Upper lobe of left lung (tissue), 6 donors: Measurements from ENCODE around the gene GALNT10. TPM values are rescaled to one million over a fixed set of nuclear protein-coding genes. Genes with fewer than 3 reads are reported as not detected.

ENCODE experiments used
- ATAC-seq, 2 donors: fragments of 200-7000 bp; cut with Tn5 transposase; one replicate each; pipeline ENCODE4 v1.9.1; 2022; ENCODE audit warnings: mild to moderate bottlenecking in 2 of 2, moderate library complexity in 2 of 2; ENCODE audit not compliant: low FRiP score in 2 of 2
- DNase-seq, 2 donors: peaks; one replicate each; pipeline ENCODE4 v3.0.0-alpha.2; 2019 to 2020
- H3K27ac ChIP-seq, 4 donors: fragments of 200-600 bp; sonication (generic); one replicate each; pipeline ENCODE4 v1.5.1; 2016 to 2019
- H3K27me3 ChIP-seq, 4 donors: fragments of 200-600 bp; sonication (generic); one replicate each; pipeline ENCODE4 v1.5.1; 2017 to 2019
- H3K36me3 ChIP-seq, 4 donors: fragments of 200-600 bp; sonication (generic); one replicate each; pipeline ENCODE4 v1.5.1; 2016 to 2019
- H3K4me1 ChIP-seq, 4 donors: fragments of 200-600 bp; sonication (generic); one replicate each; pipeline ENCODE4 v1.5.1; 2018 to 2019
- H3K4me3 ChIP-seq, 4 donors: fragments of 200-600 bp; sonication (generic); one replicate each; pipeline ENCODE4 v1.5.1; 2017 to 2019; ENCODE audit warnings: mild to moderate bottlenecking in 2 of 4, moderate library complexity in 1 of 4
- H3K9me3 ChIP-seq, 4 donors: fragments of 200-600 bp; sonication (generic); one replicate each; pipeline ENCODE4 v1.5.1; 2018 to 2019
- CTCF ChIP-seq, 6 experiments: fragments of 450-650 bp in 4 of 6; fragments of 200-600 bp in 2 of 6; sonication (generic) in 2 of 6; IDR thresholded peaks; one replicate each; pipeline ENCODE4 v1.5.1; 2016 to 2019; ENCODE audit warnings: antibody characterized with exemption in 6 of 6
- EP300 ChIP-seq, 4 donors: sonication (generic); formaldehyde crosslinking; IDR thresholded peaks; one replicate each; pipeline ENCODE4 v1.5.1; 2017; ENCODE audit warnings: antibody characterized with exemption in 4 of 4, control low read depth in 2 of 4
- POLR2A ChIP-seq, 4 donors: fragments of 450-650 bp; IDR thresholded peaks; one replicate each; pipeline ENCODE4 v1.5.1; 2016 to 2017; ENCODE audit warnings: antibody characterized with exemption in 4 of 4, mild to moderate bottlenecking in 2 of 4
- POLR2AphosphoS5 ChIP-seq, 2 donors: sonication (generic); formaldehyde crosslinking; IDR thresholded peaks; one replicate each; pipeline ENCODE4 v1.5.1; 2017; ENCODE audit warnings: antibody characterized with exemption in 2 of 2
- WGBS, 2 donors: methylation state at CpG; one replicate each; pipeline ENCODE4 v1.1.5; 2017 to 2018; 5-methylcytosine and 5-hydroxymethylcytosine counted together
- total RNA-seq, 6 donors: library from RNA; depleted of rRNA in 4 of 6; stranded (reverse); fragments of >200 nt in 4 of 6; gene quantifications; one replicate each; pipeline versions ENCODE4 v1.1.0 to v1.2.1, GENCODE V29; 2016 to 2021
- donor health status: DM: no; HTN: no; CAD: no; lungs with moderate emphysema.
- donor health status: DM: no; HTN: yes; CAD: no; lungs with severe emphysema.

Gene GALNT10
- total RNA-seq, 6 donors from 2014 or later = 38.6 to 118 (median 66.4) TPM

- H3K4me1 ChIP-seq = no peaks in the 10 kb centered on the region
- H3K36me3 ChIP-seq = peaks cover 0 to 4% (median 0%) of the 10 kb centered on the region in 4 donors
- no peaks in the 10 kb centered on the region for H3K9me3 ChIP-seq
- no peak overlapping the region for H3K27ac ChIP-seq
- no peak for DNase-seq
- TF ChIP-seq CTCF (IDR thresholded peaks at IDR 0.05) = no peak
- no peak for TF ChIP-seq POLR2AphosphoS5 (IDR thresholded peaks at IDR 0.05)
- no peak for TF ChIP-seq POLR2A (IDR thresholded peaks at IDR 0.05)
- no peak for TF ChIP-seq EP300 (IDR thresholded peaks at IDR 0.05)
- no peaks in the 10 kb centered on the region for H3K27me3 ChIP-seq
- ATAC-seq = no peak
- WGBS, 2 donors = 89 to 96% methylated on average over 1 of the region's 1 CpG
- H3K4me3 ChIP-seq = no peak overlapping the region
These were observed 155.9 kb downstream of the GALNT10 start for GRCh38 chr5:154346427-154346826.

- TF ChIP-seq CTCF (IDR thresholded peaks at IDR 0.05) (no peak), EP300 (IDR thresholded peaks at IDR 0.05) (no peak)
- Histone ChIP-seq H3K27ac (no peak overlapping the region), H3K9me3 (no peaks in the 10 kb centered on the region), H3K4me3 (no peak overlapping the region), H3K4me1 (no peaks in the 10 kb centered on the region), H3K27me3 (no peaks in the 10 kb centered on the region), H3K36me3 (peaks cover 0 to 4% (median 0%) of the 10 kb centered on the region in 4 donors)
- 89 to 91% methylated on average over 5 of the region's 5 CpGs for WGBS, 2 donors
- ATAC-seq (no peak), DNase-seq (no peak)
These were observed 159.2 kb downstream of the GALNT10 start for GRCh38 chr5:154349626-154350264.

GRCh38 chr5:154351141-154351540 is 160.6 kb downstream of the GALNT10 start:
- Histone ChIP-seq H3K9me3 (no peaks in the 10 kb centered on the region), H3K4me3 (no peak overlapping the region), H3K4me1 (no peaks in the 10 kb centered on the region), H3K36me3 (peaks cover 0 to 4% (median 0%) of the 10 kb centered on the region in 4 donors), H3K27me3 (no peaks in the 10 kb centered on the region), H3K27ac (no peak overlapping the region)
- DNase-seq = no peak
- no peak for ATAC-seq
- TF ChIP-seq EP300 (IDR thresholded peaks at IDR 0.05) = no peak
- TF ChIP-seq POLR2AphosphoS5 (IDR thresholded peaks at IDR 0.05) = no peak
- TF ChIP-seq CTCF (IDR thresholded peaks at IDR 0.05) = no peak
- no peak for TF ChIP-seq POLR2A (IDR thresholded peaks at IDR 0.05)

GRCh38 chr5:154351566-154351965 is 161.0 kb downstream of the GALNT10 start:
- no peak for DNase-seq
- no peaks in the 10 kb centered on the region for H3K9me3 ChIP-seq

More at GRCh38 chr5:154351566-154351965, 161.0 kb downstream of the GALNT10 start:
- no peak overlapping the region for H3K4me3 ChIP-seq
- no peak overlapping the region for H3K27ac ChIP-seq
- no peak for ATAC-seq
- no peak for TF ChIP-seq CTCF (IDR thresholded peaks at IDR 0.05)
- TF ChIP-seq POLR2AphosphoS5 (IDR thresholded peaks at IDR 0.05) = no peak
- TF ChIP-seq EP300 (IDR thresholded peaks at IDR 0.05) = no peak
- TF ChIP-seq POLR2A (IDR thresholded peaks at IDR 0.05) = no peak
- WGBS, 2 donors = 95 to 96% methylated on average over 3 of the region's 3 CpGs
- H3K4me1 ChIP-seq = no peaks in the 10 kb centered on the region
- no peaks in the 10 kb centered on the region for H3K27me3 ChIP-seq
- H3K36me3 ChIP-seq = peaks cover 0 to 4% (median 0%) of the 10 kb centered on the region in 4 donors
